Endothelial cell of umbilical vein (primary cell): ENCODE measurements around the gene COQ9. TPM values are rescaled to one million over a fixed set of nuclear protein-coding genes. Genes with fewer than 3 reads are reported as not detected.
A peak's percentile ranks its signal among the peaks of the same experiment; 100 is the strongest.

Experiments used
- BruUV-seq: library from RNA; stranded (reverse); fragments of 400-500 nt; replicated peaks from 2 replicates; lab custom pipeline; 2021; lab: Mats Ljungman, UMichigan
- CTCF ChIA-PET: fragments of 300-600, 350-600 bp; sonication (Branson Sonifier 250); formaldehyde crosslinking; loops from one replicate; lab custom pipeline; 2021; ENCODE audit warnings: antibody characterized with exemption, inconsistent platforms; lab: Charles Lee
- POLR2A ChIA-PET: fragments of 300-600, 350-600 bp; sonication (Branson Sonifier 250); formaldehyde crosslinking; loops from one replicate; lab custom pipeline; 2021; ENCODE audit warnings: antibody characterized with exemption, inconsistent platforms; lab: Charles Lee
- DNase-seq: peaks from one replicate; pipeline ENCODE4 v3.0.0-alpha.2; 2011; ENCODE audit warnings: low read depth, low spot score
- FAIRE-seq: peaks from 2 replicates; lab custom pipeline; 2011; peaks lifted over from hg19 to GRCh38; lab: Jason Lieb, UNC
- H2AFZ ChIP-seq: 2 replicates; pipeline ENCODE4 v1.6.0; 2012; ENCODE audit warnings: low read depth, low read length, control low read depth, inconsistent platforms
- H3K27ac ChIP-seq: 2 replicates; pipeline ENCODE4 v1.5.1; 2011; ENCODE audit warnings: low read depth, mild to moderate bottlenecking, control low read depth, low read length, moderate library complexity; ENCODE audit not compliant: insufficient read depth
- H3K27me3 ChIP-seq, 2 experiments: 2 replicates each; pipeline versions ENCODE4 v1.6.0 to v1.6.1; 2011; ENCODE audit warnings: low read length in 2 of 2, mixed read lengths in 1 of 2; ENCODE audit not compliant: control insufficient read depth in 2 of 2, insufficient read depth in 2 of 2
- H3K36me3 ChIP-seq, 2 experiments: 2 replicates in 1 of 2; 3 replicates in 1 of 2; pipeline ENCODE4 v1.5.1; 2011; ENCODE audit warnings: low read length in 2 of 2, mild to moderate bottlenecking in 1 of 2, moderate library complexity in 1 of 2; ENCODE audit not compliant: control insufficient read depth in 2 of 2, insufficient read depth in 2 of 2; ENCODE audit errors: extremely low read depth in 1 of 2
- H3K4me1 ChIP-seq: 3 replicates; pipeline ENCODE4 v1.5.1; 2011; ENCODE audit warnings: mild to moderate bottlenecking, low read length; ENCODE audit not compliant: control insufficient read depth, insufficient read depth; ENCODE audit errors: extremely low read depth
- H3K4me2 ChIP-seq: 2 replicates; pipeline ENCODE4 v1.6.1; 2011; ENCODE audit warnings: low read length, control low read depth, mixed read lengths; ENCODE audit not compliant: insufficient read depth
- H3K4me3 ChIP-seq, 3 experiments: fragments of 200-600 bp in 1 of 3; sonication (generic), shearing (Covaris generic) in 1 of 3; replicated peaks in 1 of 3; 2 replicates each; pipeline ENCODE4 v1.5.1; 2011 to 2016; ENCODE audit warnings: control low read depth in 3 of 3, low read length in 3 of 3, mild to moderate bottlenecking in 2 of 3, inconsistent platforms in 1 of 3, low read depth in 1 of 3, moderate library complexity in 1 of 3; ENCODE audit not compliant: insufficient read depth in 1 of 3
- H3K79me2 ChIP-seq: 2 replicates; pipeline ENCODE4 v1.6.0; 2012; ENCODE audit warnings: low read length, inconsistent platforms; ENCODE audit not compliant: control insufficient read depth, insufficient read depth
- H3K9ac ChIP-seq: replicated peaks from 2 replicates; pipeline ENCODE3; 2011; ENCODE audit warnings: low read length, control low read depth; ENCODE audit not compliant: insufficient read depth; ENCODE audit errors: extremely low read depth
- H3K9me1 ChIP-seq: replicated peaks from 3 replicates; pipeline ENCODE4 v1.6.0; 2011; ENCODE audit warnings: mild to moderate bottlenecking, low read length; ENCODE audit not compliant: control insufficient read depth, insufficient read depth; ENCODE audit errors: extremely low read depth
- H3K9me3 ChIP-seq: replicated peaks from 2 replicates; pipeline ENCODE4 v1.5.1; 2012; ENCODE audit warnings: low read length, inconsistent platforms; ENCODE audit not compliant: control insufficient read depth, insufficient read depth
- H4K20me1 ChIP-seq: replicated peaks from 2 replicates; pipeline ENCODE3; 2011; ENCODE audit warnings: mild to moderate bottlenecking, low read length; ENCODE audit not compliant: control insufficient read depth, insufficient read depth; ENCODE audit errors: extremely low read depth
- EZH2 ChIP-seq: IDR thresholded peaks from 2 replicates; pipeline ENCODE4 v1.6.1; 2012; ENCODE audit warnings: borderline replicate concordance, low read depth, mild to moderate bottlenecking, moderate library complexity, low read length, inconsistent platforms; ENCODE audit not compliant: severe bottlenecking
- FOS ChIP-seq: IDR thresholded peaks from 2 replicates; pipeline ENCODE4 v1.6.1; 2011; ENCODE audit warnings: mild to moderate bottlenecking, low read length, moderate library complexity, borderline replicate concordance; ENCODE audit not compliant: insufficient read depth
- JUN ChIP-seq: IDR thresholded peaks from 2 replicates; pipeline ENCODE4 v1.6.1; 2011; ENCODE audit warnings: borderline replicate concordance, low read depth; ENCODE audit not compliant: insufficient read length, insufficient read depth
- MYC ChIP-seq: IDR thresholded peaks from one replicate; pipeline ENCODE4 v1.6.1; 2011; ENCODE audit warnings: mild to moderate bottlenecking, low read depth, low read length
- POLR2A ChIP-seq: IDR thresholded peaks from 2 replicates; pipeline ENCODE4 v1.6.1; 2012; ENCODE audit warnings: low read depth, mild to moderate bottlenecking, control low read depth, low read length
- POLR2AphosphoS5 ChIP-seq: IDR thresholded peaks from 2 replicates; pipeline ENCODE4 v1.6.1; 2012; ENCODE audit warnings: low read depth, mild to moderate bottlenecking, control low read depth, low read length, moderate library complexity; ENCODE audit not compliant: insufficient read depth
- dilution Hi-C: fragments of 300-500 bp; cut with MboI; formaldehyde crosslinking; loops from one replicate; pipeline ENCODE4 v1.15.0; 2019; ENCODE audit warnings: low sequenced_read_pairs; ENCODE audit not compliant: extremely low pct_ligation_motif_present
- intact Hi-C: fragments of 100-400 bp; cut with micrococcal nuclease; formaldehyde crosslinking; loops from one replicate; pipeline ENCODE4 v1.10.0; 2022
- polyA plus RNA-seq, 4 experiments: library from polyadenylated mRNA; depleted of rRNA in 3 of 4; stranded (reverse) in 3 of 4; unstranded in 1 of 4; fragments of >200 nt; gene quantifications; 2 replicates each; pipeline versions ENCODE4 v1.2.1 to v1.2.3, GENCODE V29; 2011 to 2012; ENCODE audit warnings: missing spikeins in 1 of 4
- total RNA-seq: library from RNA; stranded (reverse); gene quantifications from 2 replicates; pipeline ENCODE4 v1.2.3, GENCODE V29; 2021
- TF ChIP-seq, protein P1 (sequence below), 2 donors: IDR thresholded peaks; 1 replicate in 1 of 2; 2 replicates in 1 of 2; pipeline ENCODE4 v1.5.1; 2011; ENCODE audit warnings: low read length in 2 of 2, mild to moderate bottlenecking in 2 of 2, moderate library complexity in 2 of 2, control low read depth in 1 of 2, inconsistent platforms in 1 of 2, low read depth in 1 of 2; ENCODE audit not compliant: insufficient read depth in 1 of 2; ENCODE audit errors: extremely low read depth in 1 of 2

COQ9 gene
- total and polyA plus RNA-seq, 2 donors (not counting 3 experiments of a cell fraction or from before 2014, with no cell fraction given): 42.5 to 78.3 TPM

- no peak for FAIRE-seq
- POLR2A ChIA-PET: no interaction called here
Observed at GRCh38 chr16:57462978-57463362, 15.7 kb downstream of the COQ9 start.

More at GRCh38 chr16:57462978-57463362, 15.7 kb downstream of the COQ9 start:
- Histone ChIP-seq H3K27me3 (no peaks in the 10 kb centered on the region), H3K36me3 (peaks cover 3 to 40% of the 10 kb centered on the region in 2 experiments), H3K27ac (peak overlapping the region; percentile 14), H3K4me1 (peaks cover 6% of the 10 kb centered on the region), H2AFZ (no peak overlapping the region), H3K9ac (peak overlapping the region; percentile 72), H3K4me3 (peak overlapping the region; percentile 59 to 85 (median 79)), H3K9me1 (no peaks in the 10 kb centered on the region), H3K9me3 (no peaks in the 10 kb centered on the region), H3K4me2 (peak overlapping the region; percentile 87), H4K20me1 (no peaks in the 10 kb centered on the region), H3K79me2 (peaks cover 18% of the 10 kb centered on the region)
- CTCF ChIA-PET: interaction anchor here (0.6 to 4.1 kb wide), 16 partner anchors 8 to 74 kb away, joined by 3 to 40 read pairs (median 6); partner anchors contain the start of genes CCDC102A, CIAPIN1 and COQ9
- intact Hi-C loops (loop anchor here (1.0 kb wide), 2 partner anchors 16 to 56 kb away; partner anchors contain the start of genes CIAPIN1 and COQ9), dilution Hi-C loops (no loop called here)
- DNase-seq: peak; percentile 27
- TF ChIP-seq POLR2A (no peak), MYC (no peak), FOS (no peak), JUN (no peak), POLR2AphosphoS5 (no peak), EZH2 (no peak)
- TF ChIP-seq, protein P1, sequence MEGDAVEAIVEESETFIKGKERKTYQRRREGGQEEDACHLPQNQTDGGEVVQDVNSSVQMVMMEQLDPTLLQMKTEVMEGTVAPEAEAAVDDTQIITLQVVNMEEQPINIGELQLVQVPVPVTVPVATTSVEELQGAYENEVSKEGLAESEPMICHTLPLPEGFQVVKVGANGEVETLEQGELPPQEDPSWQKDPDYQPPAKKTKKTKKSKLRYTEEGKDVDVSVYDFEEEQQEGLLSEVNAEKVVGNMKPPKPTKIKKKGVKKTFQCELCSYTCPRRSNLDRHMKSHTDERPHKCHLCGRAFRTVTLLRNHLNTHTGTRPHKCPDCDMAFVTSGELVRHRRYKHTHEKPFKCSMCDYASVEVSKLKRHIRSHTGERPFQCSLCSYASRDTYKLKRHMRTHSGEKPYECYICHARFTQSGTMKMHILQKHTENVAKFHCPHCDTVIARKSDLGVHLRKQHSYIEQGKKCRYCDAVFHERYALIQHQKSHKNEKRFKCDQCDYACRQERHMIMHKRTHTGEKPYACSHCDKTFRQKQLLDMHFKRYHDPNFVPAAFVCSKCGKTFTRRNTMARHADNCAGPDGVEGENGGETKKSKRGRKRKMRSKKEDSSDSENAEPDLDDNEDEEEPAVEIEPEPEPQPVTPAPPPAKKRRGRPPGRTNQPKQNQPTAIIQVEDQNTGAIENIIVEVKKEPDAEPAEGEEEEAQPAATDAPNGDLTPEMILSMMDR (IDR thresholded peaks at IDR 0.05; ENCODE audit: extremely low read depth in 1 of 2, insufficient read depth in 1 of 2, low read depth in 1 of 2, low read length in 2 of 2): no peak
- no TSS peak for BruUV-seq
